ENCODE data around the gene DCLK1.

Gene DCLK1

GRCh38 chr13:35914662-35915061 is 216.5 kb downstream of the DCLK1 start:
- TF ChIP-seq POLR2AphosphoS5 (IDR thresholded peaks at IDR 0.05; ENCODE audit: low read depth, low read length) (no peak), TAF1 (IDR thresholded peaks at IDR 0.05; ENCODE audit: borderline replicate concordance, insufficient read depth, low read length) (no peak), FOXP2 (optimal IDR thresholded peaks at IDR 0.05; ENCODE audit: borderline replicate concordance, extremely low read depth, extremely low read length, insufficient read depth) (no peak), SIN3A (IDR thresholded peaks at IDR 0.05; ENCODE audit: borderline replicate concordance, insufficient read depth, low read length) (no peak), REST (IDR thresholded peaks at IDR 0.05; ENCODE audit: insufficient read depth in 1 of 2, low read depth in 2 of 2, low read length in 2 of 2) (no peak)

- TF ChIP-seq TAF1 (IDR thresholded peaks at IDR 0.05; ENCODE audit: borderline replicate concordance, insufficient read depth, low read length) (no peak), SIN3A (IDR thresholded peaks at IDR 0.05; ENCODE audit: borderline replicate concordance, insufficient read depth, low read length) (no peak), REST (IDR thresholded peaks at IDR 0.05; ENCODE audit: insufficient read depth in 1 of 2, low read depth in 2 of 2, low read length in 2 of 2) (no peak), FOXP2 (optimal IDR thresholded peaks at IDR 0.05; ENCODE audit: borderline replicate concordance, extremely low read depth, extremely low read length, insufficient read depth) (no peak), POLR2AphosphoS5 (IDR thresholded peaks at IDR 0.05; ENCODE audit: low read depth, low read length) (no peak)
These were observed 218.3 kb downstream of the DCLK1 start for GRCh38 chr13:35912841-35913240.

GRCh38 chr13:35909837-35910540 is 221.2 kb downstream of the DCLK1 start:
- TF ChIP-seq FOXP2 (optimal IDR thresholded peaks at IDR 0.05; ENCODE audit: borderline replicate concordance, extremely low read depth, extremely low read length, insufficient read depth) (no peak), SIN3A (IDR thresholded peaks at IDR 0.05; ENCODE audit: borderline replicate concordance, insufficient read depth, low read length) (no peak), POLR2AphosphoS5 (IDR thresholded peaks at IDR 0.05; ENCODE audit: low read depth, low read length) (no peak), TAF1 (IDR thresholded peaks at IDR 0.05; ENCODE audit: borderline replicate concordance, insufficient read depth, low read length) (no peak), REST (IDR thresholded peaks at IDR 0.05; ENCODE audit: insufficient read depth in 1 of 2, low read depth in 2 of 2, low read length in 2 of 2) (no peak)

- TF ChIP-seq TAF1 (IDR thresholded peaks at IDR 0.05; ENCODE audit: borderline replicate concordance, insufficient read depth, low read length) (no peak), REST (IDR thresholded peaks at IDR 0.05; ENCODE audit: insufficient read depth in 1 of 2, low read depth in 2 of 2, low read length in 2 of 2) (no peak), FOXP2 (optimal IDR thresholded peaks at IDR 0.05; ENCODE audit: borderline replicate concordance, extremely low read depth, extremely low read length, insufficient read depth) (no peak), POLR2AphosphoS5 (IDR thresholded peaks at IDR 0.05; ENCODE audit: low read depth, low read length) (no peak), SIN3A (IDR thresholded peaks at IDR 0.05; ENCODE audit: borderline replicate concordance, insufficient read depth, low read length) (no peak)
These were observed 222.1 kb downstream of the DCLK1 start for GRCh38 chr13:35909091-35909490.
